Islet precursor cell (in vitro differentiated cells): Measurements from ENCODE around the gene TEP1.

Experiments used
- DNase-seq: peaks from one replicate; pipeline ENCODE4 v3.0.0-alpha.2; 2018

TEP1 gene

GRCh38 chr14:20334017-20334416, 79.3 kb downstream of the TEP1 start:
- no peak for DNase-seq

- DNase-seq = no peak
These were observed 79.8 kb downstream of the TEP1 start for GRCh38 chr14:20333494-20333841.

DNA sequence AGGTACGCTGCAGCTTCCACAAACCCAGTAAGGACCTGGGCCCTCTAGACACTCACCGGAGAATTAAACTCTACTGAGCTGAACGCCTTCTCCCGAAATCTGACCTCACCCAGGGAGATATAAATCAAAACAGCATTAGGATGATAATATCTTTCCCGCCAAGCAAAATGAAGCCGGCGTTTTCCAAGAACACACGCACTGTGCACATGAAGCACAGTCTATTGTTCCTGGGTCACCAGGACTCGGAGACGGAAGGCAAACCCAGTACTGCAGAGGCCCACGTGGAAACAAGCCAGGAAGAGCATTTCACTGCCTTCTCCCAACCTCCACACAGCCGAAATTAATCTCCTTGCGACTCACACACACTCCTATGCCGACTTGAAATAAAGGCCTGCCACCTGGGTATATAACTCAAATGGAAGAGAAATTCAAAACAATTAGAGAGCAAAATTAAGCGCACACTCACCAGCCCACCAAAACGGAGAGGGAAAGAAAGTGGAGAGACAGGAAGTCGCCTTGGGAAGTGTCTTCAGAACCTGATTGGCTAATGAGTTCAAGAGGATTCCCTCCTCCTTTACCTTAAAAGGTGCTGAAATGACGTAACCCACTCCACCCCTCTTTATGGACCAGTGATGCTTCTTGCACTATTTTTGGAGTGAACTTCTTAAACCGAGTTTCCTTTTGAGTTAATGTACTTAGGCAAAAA, 80.4 kb downstream of the TEP1 start, which contains the start of gene CCNB1IP1:
TSS of gene CCNB1IP1 (minus strand) at position 492 of the 706 bp plus-strand sequence. CDS start 16,756 bp downstream, outside the sequence.
- DNase-seq = peak; percentile 84

DNA sequence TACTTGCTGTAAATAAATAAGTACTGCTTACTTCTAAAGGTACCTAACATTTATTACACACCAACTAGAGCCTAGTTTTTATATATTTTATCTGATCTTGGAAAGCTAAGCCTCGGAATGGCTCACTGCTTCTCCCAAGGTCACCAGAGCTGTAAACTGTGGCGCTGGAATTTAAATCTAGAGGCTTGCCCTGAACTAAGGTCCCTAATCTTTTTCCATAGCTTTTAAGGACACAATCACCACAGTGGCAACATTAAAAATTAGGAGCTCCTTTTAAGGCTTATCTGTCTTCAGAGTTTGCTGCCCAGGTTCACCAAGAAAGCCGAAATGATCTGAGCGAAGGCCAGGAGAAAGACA, 80.9 kb downstream of the TEP1 start:
- DNase-seq = no peak

- DNase-seq = no peak
These were observed 82.2 kb downstream of the TEP1 start for GRCh38 chr14:20331053-20331613.

DNA sequence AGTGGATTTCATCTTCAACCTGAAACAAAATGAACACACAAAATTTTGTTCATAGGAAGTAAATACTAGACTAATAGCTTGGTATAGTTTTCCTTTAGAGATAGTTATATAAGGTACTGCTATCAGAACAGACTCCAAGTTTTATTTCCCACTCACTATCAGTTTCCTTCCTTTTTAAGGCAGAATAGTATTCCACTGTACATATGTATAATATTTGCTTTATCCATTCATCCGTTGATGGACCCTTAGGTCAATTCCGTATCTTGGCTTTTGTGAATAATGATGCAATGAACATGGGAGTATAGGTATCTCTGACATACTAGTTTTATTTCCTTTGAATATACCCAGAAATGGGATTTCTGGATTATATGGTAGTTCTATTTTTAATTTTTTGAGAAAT, 83.9 kb downstream of the TEP1 start:
- no peak for DNase-seq

DNA sequence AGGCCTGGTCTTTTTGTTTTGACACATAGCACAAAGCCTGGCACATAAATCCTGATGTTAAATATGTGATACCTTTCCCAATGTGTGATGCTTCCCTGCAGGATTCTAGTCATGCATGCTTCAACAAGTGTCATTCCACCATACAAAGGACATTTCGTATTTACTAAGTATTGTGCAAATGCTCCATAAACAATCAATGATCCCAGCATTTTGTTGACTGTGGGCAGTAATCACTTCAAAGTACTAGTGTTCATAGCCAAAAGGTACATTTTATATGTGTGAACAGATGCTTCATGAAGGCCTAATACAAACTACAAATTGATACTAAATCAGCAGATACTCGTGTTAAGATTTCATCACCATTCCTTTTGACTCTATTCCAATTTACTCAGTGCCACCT, 84.6 kb downstream of the TEP1 start:
- DNase-seq = no peak

DNA sequence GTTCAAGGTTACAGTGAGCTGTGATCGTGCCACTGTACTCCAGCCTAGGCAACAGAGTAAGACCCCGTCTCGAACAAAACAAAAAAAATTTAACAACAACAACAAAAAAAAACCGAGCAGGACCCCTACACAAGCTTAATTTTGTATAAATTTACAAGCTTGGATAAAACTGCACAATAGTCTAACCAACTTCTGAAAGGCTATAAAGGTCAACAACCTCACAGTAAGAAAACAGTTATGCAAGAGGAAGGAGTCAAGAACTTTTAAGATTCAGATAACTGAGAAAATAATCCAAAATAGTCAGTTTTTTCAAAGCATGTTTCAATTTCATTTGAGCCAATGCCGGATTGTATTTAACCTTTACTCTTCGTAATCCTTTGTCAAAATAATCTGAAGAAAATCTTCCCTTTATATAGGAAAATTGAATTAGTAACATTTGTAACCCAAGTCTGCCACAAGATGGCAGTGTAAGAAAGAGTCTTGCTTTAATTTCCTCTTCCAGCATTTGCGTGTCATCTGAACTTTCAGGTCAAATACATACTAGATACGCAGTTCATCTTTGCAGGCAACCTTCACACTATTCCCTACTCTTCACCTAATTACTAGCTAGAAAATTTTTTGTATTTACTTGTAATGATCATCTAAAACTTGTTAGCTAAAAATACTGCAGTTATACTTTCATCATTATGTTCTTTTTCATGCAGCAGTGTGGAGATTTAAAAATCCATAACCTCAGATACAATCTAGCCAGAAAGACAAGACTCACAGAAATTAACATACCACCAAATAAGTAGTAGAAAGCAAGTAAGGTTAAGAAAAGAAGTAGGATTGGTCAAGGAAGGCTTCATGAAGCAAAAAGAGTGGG, 86.1 kb downstream of the TEP1 start:
- DNase-seq = no peak

DNA sequence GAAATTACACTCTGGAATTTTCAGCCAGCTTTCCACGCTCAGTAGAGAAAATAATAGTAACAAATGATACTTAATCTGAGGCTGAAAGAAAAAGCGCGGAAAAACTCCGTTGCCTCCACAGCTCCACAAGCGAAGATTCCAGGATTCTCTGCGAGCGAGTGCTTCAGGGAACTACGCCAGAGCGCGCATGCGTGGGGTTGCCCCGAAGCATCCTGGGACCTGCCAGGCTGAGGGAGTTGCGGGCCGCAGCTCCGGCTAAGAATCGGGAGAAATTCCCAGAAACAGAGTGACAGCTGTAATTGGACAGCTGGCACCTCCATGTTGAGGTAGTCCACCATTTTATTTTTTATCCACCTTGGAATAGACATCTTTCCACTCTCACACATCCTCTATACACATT, 95.6 kb downstream of the TEP1 start:
- DNase-seq = no peak
